ENCODE data around the gene FNDC11.

The FNDC11 gene

GRCh38 chr20:63539092-63539430 lies 14.9 kb upstream of the FNDC11 start:
- no peak for DNase-seq
- Histone ChIP-seq H3K9me3 (ENCODE audit: control extremely low read depth in 1 of 5, control insufficient read depth in 4 of 5, insufficient read depth in 2 of 5, low read depth in 1 of 5, low read length in 4 of 5) (no peaks in the 10 kb centered on the region), H3K36me3 (ENCODE audit: control insufficient read depth in 4 of 4, insufficient read depth in 4 of 4, low read length in 3 of 4) (no peaks in the 10 kb centered on the region), H3K4me1 (ENCODE audit: control extremely low read depth in 1 of 4, control insufficient read depth in 4 of 4, insufficient read depth in 4 of 4, low read length in 3 of 4) (peaks cover 0 to 26% (median 19%) of the 10 kb centered on the region in 4 experiments), H3K27ac (ENCODE audit: insufficient read depth in 1 of 2, low read depth in 1 of 2, low read length in 2 of 2, poor library complexity in 1 of 2, severe bottlenecking in 2 of 2) (no peak overlapping the region), H3K27me3 (replicated peaks in 2 of 5; ENCODE audit: control insufficient read depth in 4 of 5, insufficient read depth in 5 of 5, low read length in 4 of 5) (no peaks in the 10 kb centered on the region), H3K4me3 (ENCODE audit: control insufficient read depth in 1 of 7, extremely low read depth in 1 of 7, insufficient read depth in 4 of 7, low read depth in 2 of 7, low read length in 6 of 7) (no peak overlapping the region)
- 50% methylated on average over 10 of the region's 12 CpGs for WGBS (ENCODE audit: insufficient coverage)
- CTCF ChIA-PET, result interaction anchor here (1.0 to 4.8 kb wide), 12 partner anchors 8 to 252 kb away, joined by 3 to 31 read pairs (median 5); partner anchors contain the start of genes HELZ2, PPDPF and SRMS
- POLR2A ChIA-PET, result no interaction called here

GRCh38 chr20:63539441-63540370 lies 14.3 kb upstream of the FNDC11 start:
- Histone ChIP-seq H3K36me3 (ENCODE audit: control insufficient read depth in 4 of 4, insufficient read depth in 4 of 4, low read length in 3 of 4) (no peaks in the 10 kb centered on the region), H3K4me3 (ENCODE audit: control insufficient read depth in 1 of 7, extremely low read depth in 1 of 7, insufficient read depth in 4 of 7, low read depth in 2 of 7, low read length in 6 of 7) (no peak overlapping the region), H3K27ac (ENCODE audit: insufficient read depth in 1 of 2, low read depth in 1 of 2, low read length in 2 of 2, poor library complexity in 1 of 2, severe bottlenecking in 2 of 2) (no peak overlapping the region), H3K9me3 (ENCODE audit: control extremely low read depth in 1 of 5, control insufficient read depth in 4 of 5, insufficient read depth in 2 of 5, low read depth in 1 of 5, low read length in 4 of 5) (no peaks in the 10 kb centered on the region), H3K27me3 (replicated peaks in 2 of 5; ENCODE audit: control insufficient read depth in 4 of 5, insufficient read depth in 5 of 5, low read length in 4 of 5) (no peaks in the 10 kb centered on the region), H3K4me1 (ENCODE audit: control extremely low read depth in 1 of 4, control insufficient read depth in 4 of 4, insufficient read depth in 4 of 4, low read length in 3 of 4) (peaks cover 0 to 26% (median 19%) of the 10 kb centered on the region in 4 experiments)
- POLR2A ChIA-PET, result no interaction called here
- no peak for DNase-seq
- CTCF ChIA-PET, result interaction anchor here (1.1 to 4.8 kb wide), 9 partner anchors 7 to 100 kb away, joined by 3 to 31 read pairs (median 5); partner anchors contain the start of genes HELZ2, PPDPF and SRMS
- 95% methylated on average over 25 of the region's 29 CpGs for WGBS (ENCODE audit: insufficient coverage)

GRCh38 chr20:63540417-63541186 lies 13.4 kb upstream of the FNDC11 start:
- peaks cover 0 to under 1% (median 0%) of the 10 kb centered on the region in 5 experiments for H3K27me3 ChIP-seq (replicated peaks in 2 of 5; ENCODE audit: control insufficient read depth in 4 of 5, insufficient read depth in 5 of 5, low read length in 4 of 5)
- WGBS (ENCODE audit: insufficient coverage), result 92% methylated on average over 48 of the region's 49 CpGs
- DNase-seq, result no peak
- H3K27ac ChIP-seq (ENCODE audit: insufficient read depth in 1 of 2, low read depth in 1 of 2, low read length in 2 of 2, poor library complexity in 1 of 2, severe bottlenecking in 2 of 2), result no peak overlapping the region
- CTCF ChIA-PET, result interaction anchor here (1.9 kb wide), 1 partner anchor 39 kb away, joined by 5 read pairs; no protein-coding TSS in a partner anchor
- H3K9me3 ChIP-seq (ENCODE audit: control extremely low read depth in 1 of 5, control insufficient read depth in 4 of 5, insufficient read depth in 2 of 5, low read depth in 1 of 5, low read length in 4 of 5), result no peaks in the 10 kb centered on the region
- H3K4me1 ChIP-seq (ENCODE audit: control extremely low read depth in 1 of 4, control insufficient read depth in 4 of 4, insufficient read depth in 4 of 4, low read length in 3 of 4), result peaks cover 0 to 26% (median 19%) of the 10 kb centered on the region in 4 experiments
- POLR2A ChIA-PET, result no interaction called here
- no peaks in the 10 kb centered on the region for H3K36me3 ChIP-seq (ENCODE audit: control insufficient read depth in 4 of 4, insufficient read depth in 4 of 4, low read length in 3 of 4)
- H3K4me3 ChIP-seq (ENCODE audit: control insufficient read depth in 1 of 7, extremely low read depth in 1 of 7, insufficient read depth in 4 of 7, low read depth in 2 of 7, low read length in 6 of 7), result no peak overlapping the region

DNA sequence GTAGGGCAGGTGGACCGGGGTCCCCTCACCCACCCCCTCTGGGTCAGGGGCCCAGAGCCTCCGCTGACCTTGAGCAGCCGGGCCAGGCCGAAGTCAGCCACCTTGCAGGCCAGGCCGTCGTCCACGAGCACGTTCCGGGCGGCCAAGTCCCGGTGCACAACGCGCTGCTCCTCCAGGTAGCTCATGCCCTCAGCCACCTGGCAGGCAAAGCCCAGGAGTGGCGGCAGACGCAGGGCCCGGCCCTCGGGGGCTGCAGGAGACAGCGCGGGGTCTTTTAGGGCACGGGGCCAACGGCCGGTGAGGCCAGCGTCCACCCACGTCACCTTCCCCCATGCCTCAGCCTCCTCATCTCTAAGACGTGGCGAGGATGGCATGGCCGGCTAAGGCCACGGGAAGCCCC lies 12.6 kb upstream of the FNDC11 start:
- CTCF ChIA-PET, result no interaction called here
- Histone ChIP-seq H3K36me3 (ENCODE audit: control insufficient read depth in 4 of 4, insufficient read depth in 4 of 4, low read length in 3 of 4) (no peaks in the 10 kb centered on the region), H3K27ac (ENCODE audit: insufficient read depth in 1 of 2, low read depth in 1 of 2, low read length in 2 of 2, poor library complexity in 1 of 2, severe bottlenecking in 2 of 2) (no peak overlapping the region), H3K9me3 (ENCODE audit: control extremely low read depth in 1 of 5, control insufficient read depth in 4 of 5, insufficient read depth in 2 of 5, low read depth in 1 of 5, low read length in 4 of 5) (no peaks in the 10 kb centered on the region), H3K4me1 (ENCODE audit: control extremely low read depth in 1 of 4, control insufficient read depth in 4 of 4, insufficient read depth in 4 of 4, low read length in 3 of 4) (peaks cover 0 to 26% (median 19%) of the 10 kb centered on the region in 4 experiments), H3K4me3 (ENCODE audit: control insufficient read depth in 1 of 7, extremely low read depth in 1 of 7, insufficient read depth in 4 of 7, low read depth in 2 of 7, low read length in 6 of 7) (no peak overlapping the region), H3K27me3 (replicated peaks in 2 of 5; ENCODE audit: control insufficient read depth in 4 of 5, insufficient read depth in 5 of 5, low read length in 4 of 5) (peaks cover 0 to 4% (median 0%) of the 10 kb centered on the region in 5 experiments)
- POLR2A ChIA-PET, result no interaction called here
- WGBS (ENCODE audit: insufficient coverage), result 97% methylated on average over 28 of the region's 28 CpGs
- no peak for DNase-seq

DNA sequence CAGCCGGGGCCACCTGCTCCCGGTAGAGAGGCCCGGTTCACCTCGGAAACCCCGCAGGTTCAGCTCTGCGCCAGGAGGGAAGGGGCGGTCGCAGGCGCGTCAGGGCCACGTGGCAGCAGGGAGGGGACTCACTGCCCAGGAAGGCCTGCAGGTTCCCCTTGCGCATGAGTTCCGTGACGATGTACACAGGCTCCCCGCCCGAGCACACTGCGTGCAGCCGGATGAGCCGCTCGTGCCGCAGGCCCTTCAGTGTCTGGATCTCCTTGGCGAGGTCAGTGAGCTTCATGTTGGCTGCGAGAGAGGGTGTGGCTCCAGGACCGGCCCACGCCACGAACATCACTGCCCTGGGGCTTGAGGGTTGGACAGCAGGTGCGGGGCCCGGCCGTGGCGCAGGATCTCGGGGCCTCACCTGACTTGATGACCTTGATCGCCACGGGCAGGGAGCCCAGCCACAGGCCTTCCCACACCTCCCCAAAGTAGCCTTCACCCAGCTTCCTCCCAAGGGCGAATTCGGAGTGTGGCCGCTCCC lies 11.9 kb upstream of the FNDC11 start:
- H3K4me1 ChIP-seq (ENCODE audit: control extremely low read depth in 1 of 4, control insufficient read depth in 4 of 4, insufficient read depth in 4 of 4, low read length in 3 of 4), result peaks cover 0 to 21% (median 15%) of the 10 kb centered on the region in 4 experiments
- 95% methylated on average over 36 of the region's 36 CpGs for WGBS (ENCODE audit: insufficient coverage)
- DNase-seq, result no peak
- H3K27ac ChIP-seq (ENCODE audit: insufficient read depth in 1 of 2, low read depth in 1 of 2, low read length in 2 of 2, poor library complexity in 1 of 2, severe bottlenecking in 2 of 2), result no peak overlapping the region
- no peak overlapping the region for H3K4me3 ChIP-seq (ENCODE audit: control insufficient read depth in 1 of 7, extremely low read depth in 1 of 7, insufficient read depth in 4 of 7, low read depth in 2 of 7, low read length in 6 of 7)
- ChIA-PET POLR2A (no interaction called here), CTCF (interaction anchor here (1.2 to 1.8 kb wide), 2 partner anchors 21 to 24 kb away, joined by 4 read pairs; partner anchors contain the start of gene PPDPF)
- H3K9me3 ChIP-seq (ENCODE audit: control extremely low read depth in 1 of 5, control insufficient read depth in 4 of 5, insufficient read depth in 2 of 5, low read depth in 1 of 5, low read length in 4 of 5), result no peaks in the 10 kb centered on the region
- peaks cover 0 to 11% (median 2%) of the 10 kb centered on the region in 5 experiments for H3K27me3 ChIP-seq (replicated peaks in 2 of 5; ENCODE audit: control insufficient read depth in 4 of 5, insufficient read depth in 5 of 5, low read length in 4 of 5)
- H3K36me3 ChIP-seq (ENCODE audit: control insufficient read depth in 4 of 4, insufficient read depth in 4 of 4, low read length in 3 of 4), result no peaks in the 10 kb centered on the region

DNA sequence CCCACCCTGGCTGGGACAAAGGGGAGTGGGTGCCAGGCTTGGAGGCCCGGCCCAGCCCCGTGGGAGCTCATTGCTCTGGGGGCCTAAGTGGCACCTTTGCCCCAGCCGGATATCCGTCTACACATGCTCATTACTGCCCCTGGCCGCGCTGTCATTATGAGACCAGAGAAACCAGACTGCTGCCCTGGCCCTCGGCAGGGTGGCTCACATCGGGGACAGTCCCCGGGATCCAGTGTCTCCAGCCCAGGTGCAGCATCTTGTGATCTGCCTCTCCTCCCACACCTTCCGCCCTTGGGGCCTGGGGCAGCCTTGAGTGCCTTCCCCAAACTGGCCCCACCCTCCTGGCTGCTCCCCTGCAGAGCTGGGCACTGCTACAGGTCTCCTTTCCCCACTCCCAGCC lies 11.3 kb upstream of the FNDC11 start:
- peaks cover 0 to 15% (median 9%) of the 10 kb centered on the region in 4 experiments for H3K4me1 ChIP-seq (ENCODE audit: control extremely low read depth in 1 of 4, control insufficient read depth in 4 of 4, insufficient read depth in 4 of 4, low read length in 3 of 4)
- H3K4me3 ChIP-seq (ENCODE audit: control insufficient read depth in 1 of 7, extremely low read depth in 1 of 7, insufficient read depth in 4 of 7, low read depth in 2 of 7, low read length in 6 of 7), result no peak overlapping the region
- H3K9me3 ChIP-seq (ENCODE audit: control extremely low read depth in 1 of 5, control insufficient read depth in 4 of 5, insufficient read depth in 2 of 5, low read depth in 1 of 5, low read length in 4 of 5), result no peaks in the 10 kb centered on the region
- H3K36me3 ChIP-seq (ENCODE audit: control insufficient read depth in 4 of 4, insufficient read depth in 4 of 4, low read length in 3 of 4), result no peaks in the 10 kb centered on the region
- CTCF ChIA-PET, result interaction anchor here (1.2 to 1.8 kb wide), 3 partner anchors 10 to 24 kb away, joined by 4 to 5 read pairs (median 4); partner anchors contain the start of gene PPDPF
- no peak overlapping the region for H3K27ac ChIP-seq (ENCODE audit: insufficient read depth in 1 of 2, low read depth in 1 of 2, low read length in 2 of 2, poor library complexity in 1 of 2, severe bottlenecking in 2 of 2)
- DNase-seq, result no peak
- peaks cover 0 to 16% (median 2%) of the 10 kb centered on the region in 5 experiments for H3K27me3 ChIP-seq (replicated peaks in 2 of 5; ENCODE audit: control insufficient read depth in 4 of 5, insufficient read depth in 5 of 5, low read length in 4 of 5)
- WGBS (ENCODE audit: insufficient coverage), result 94% methylated on average over 10 of the region's 10 CpGs
- POLR2A ChIA-PET, result no interaction called here

Measured in common myeloid progenitor, CD34-positive (primary cell).